Measurements from ENCODE around the gene SGSH.
"Not testable (repeated sequence)": the region's sequence is repeated elsewhere in the genome, so short reads cannot be mapped to it uniquely, and the experiment has no call there.

DNA sequence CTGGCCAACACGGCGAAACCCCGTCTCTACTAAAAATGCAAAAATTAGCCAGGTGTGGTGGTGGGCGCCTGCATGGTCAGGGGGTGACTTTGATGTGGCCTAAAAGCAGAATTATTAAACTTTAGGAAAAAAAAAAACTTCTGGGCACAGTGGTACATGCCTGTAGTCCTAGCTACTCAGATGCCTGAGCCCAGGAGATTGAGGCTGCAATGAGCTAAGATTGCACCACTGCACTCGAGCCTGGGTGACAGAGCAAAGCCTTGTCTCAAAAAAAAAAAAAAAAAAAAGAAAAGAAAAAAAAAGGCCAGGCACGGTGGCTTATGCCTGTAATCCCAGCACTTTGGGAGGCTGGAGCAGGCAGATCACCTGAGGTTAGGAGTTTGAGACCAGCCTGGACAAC is 20.8 kb downstream of the SGSH start:
- TF ChIP-seq CTCF (conservative IDR thresholded peaks at IDR 0.05; ENCODE audit: low read depth, low read length); EZH2 (IDR thresholded peaks at IDR 0.05; ENCODE audit: borderline replicate concordance, low read depth, low read length, poor library complexity, severe bottlenecking): not testable (repeated sequence)

Measured in A673 (cell line).